ENCODE data around the gene AMHR2.

- TF ChIP-seq CTCF (IDR thresholded peaks at IDR 0.05) (no peak), POLR2A (IDR thresholded peaks at IDR 0.05) (no peak), EP300 (IDR thresholded peaks at IDR 0.05) (no peak)
These were observed 39.3 kb downstream of the AMHR2 start for GRCh38 chr12:53462935-53463334.
